ENCODE data around the gene UBE2V1.

The UBE2V1 gene

GRCh38 chr20:50107796-50108331, 5.1 kb downstream of the UBE2V1 start:
- TF ChIP-seq CTCF (IDR thresholded peaks at IDR 0.05): no peak

- TF ChIP-seq CTCF (IDR thresholded peaks at IDR 0.05): no peak
These were observed 5.8 kb downstream of the UBE2V1 start for GRCh38 chr20:50107086-50107660.

- no peak for TF ChIP-seq CTCF (IDR thresholded peaks at IDR 0.05)
These were observed 11.1 kb downstream of the UBE2V1 start for GRCh38 chr20:50101887-50102286.

GRCh38 chr20:50101281-50101680, 11.7 kb downstream of the UBE2V1 start:
- TF ChIP-seq CTCF (IDR thresholded peaks at IDR 0.05): no peak

GRCh38 chr20:50100552-50100951, 12.4 kb downstream of the UBE2V1 start:
- no peak for TF ChIP-seq CTCF (IDR thresholded peaks at IDR 0.05)

GRCh38 chr20:50099565-50099991, 13.4 kb downstream of the UBE2V1 start:
- no peak for TF ChIP-seq CTCF (IDR thresholded peaks at IDR 0.05)

GRCh38 chr20:50099113-50099512, 13.8 kb downstream of the UBE2V1 start:
- no peak for TF ChIP-seq CTCF (IDR thresholded peaks at IDR 0.05)

- TF ChIP-seq CTCF (IDR thresholded peaks at IDR 0.05): no peak
These were observed 14.7 kb downstream of the UBE2V1 start for GRCh38 chr20:50098259-50098658.
